Thoracic aorta (tissue), 2 donors: ENCODE measurements around the gene MTHFD1L. TPM values are rescaled to one million over a fixed set of nuclear protein-coding genes. Genes with fewer than 3 reads are reported as not detected.
A peak's percentile ranks its signal among the peaks of the same experiment; 100 is the strongest.
"Not testable (repeated sequence)": the region's sequence is repeated elsewhere in the genome, so short reads cannot be mapped to it uniquely, and the experiment has no call there.

Experiments used
- ATAC-seq: fragments of 150-250 bp; one replicate; pipeline ENCODE4 v1.8.0; 2017; ENCODE audit warnings: low read depth; ENCODE audit not compliant: insufficient number of reproducible peaks, low FRiP score
- DNase-seq: peaks from one replicate; pipeline ENCODE4 v3.0.0-alpha.2; 2020; ENCODE audit warnings: low spot score
- H3K27ac ChIP-seq, 2 donors: fragments of 200-600 bp; sonication (generic); 1 replicate in 1 of 2; 2 replicates in 1 of 2; pipeline ENCODE4 v1.5.1; 2016; ENCODE audit warnings: mild to moderate bottlenecking in 2 of 2, moderate library complexity in 2 of 2
- H3K27me3 ChIP-seq: fragments of 200-600 bp; sonication (generic); replicated peaks from 2 replicates; pipeline ENCODE4 v1.6.0; 2016; ENCODE audit warnings: mild to moderate bottlenecking; ENCODE audit not compliant: insufficient read depth
- H3K36me3 ChIP-seq: fragments of 200-600 bp; sonication (generic); one replicate; pipeline ENCODE4 v1.5.1; 2016
- H3K4me1 ChIP-seq, 2 donors: fragments of 200-600 bp; sonication (generic); 1 replicate in 1 of 2; 2 replicates in 1 of 2; pipeline versions ENCODE4 v1.5.1 to v1.6.0; 2016; ENCODE audit warnings: low read depth in 2 of 2, mild to moderate bottlenecking in 1 of 2; ENCODE audit not compliant: control insufficient read depth in 1 of 2
- H3K4me3 ChIP-seq: fragments of 200-600 bp; sonication (generic); 2 replicates; pipeline ENCODE4 v1.5.1; 2016; ENCODE audit warnings: mild to moderate bottlenecking
- H3K9me3 ChIP-seq: fragments of 200-600 bp; sonication (generic); 2 replicates; pipeline ENCODE4 v1.5.1; 2016
- total RNA-seq, 2 donors: library from RNA; depleted of rRNA; stranded (reverse); fragments of >200 nt; gene quantifications; one replicate each; pipeline versions ENCODE4 v1.1.0 to v1.2.3, GENCODE V29; 2016
- TF ChIP-seq, protein P1 (sequence below): fragments of 200-600 bp; sonication (generic); IDR thresholded peaks from one replicate; pipeline ENCODE4 v1.5.1; 2019; ENCODE audit warnings: antibody characterized with exemption

MTHFD1L gene
- total RNA-seq, 2 donors from 2014 or later = 52.8 to 77.3 TPM

DNA sequence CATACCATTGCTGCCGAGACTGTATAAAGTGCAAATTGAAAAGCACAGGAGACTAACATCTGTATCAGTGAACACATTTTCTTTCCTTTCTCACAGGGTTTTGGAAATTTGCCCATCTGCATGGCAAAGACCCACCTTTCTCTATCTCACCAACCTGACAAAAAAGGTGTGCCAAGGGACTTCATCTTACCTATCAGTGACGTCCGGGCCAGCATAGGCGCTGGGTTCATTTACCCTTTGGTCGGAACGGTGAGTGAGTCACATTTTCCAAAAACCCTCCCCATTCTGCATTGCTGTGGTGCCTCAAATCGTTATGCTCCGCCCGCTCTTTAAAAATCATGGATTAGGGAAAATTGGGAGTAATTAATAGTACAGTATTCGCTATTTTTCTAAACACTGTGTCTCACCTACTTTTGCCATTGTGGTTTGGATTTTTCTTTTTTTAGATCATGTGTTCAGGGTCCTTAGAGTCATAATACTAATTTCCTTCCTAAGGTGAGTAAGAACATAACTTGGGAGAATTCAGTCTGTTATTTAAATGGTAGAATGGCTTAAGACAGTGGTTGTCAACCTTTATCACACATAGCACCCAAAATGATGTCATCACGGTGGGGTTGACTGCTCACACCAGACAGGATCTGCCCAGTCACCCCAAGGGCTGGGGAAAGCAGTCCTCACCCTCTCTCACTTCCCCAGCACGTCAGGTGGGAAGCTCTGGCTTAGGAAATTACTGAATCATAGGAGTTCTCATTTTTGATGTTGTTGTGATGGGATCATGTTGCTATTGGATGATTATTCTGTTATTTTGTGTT, 171.6 kb downstream of the MTHFD1L start:
- Histone ChIP-seq H3K36me3 (peaks cover 4% of the 10 kb centered on the region), H3K27ac (peak overlapping the region; percentile 73 to 79), H3K9me3 (no peaks in the 10 kb centered on the region), H3K4me3 (no peak overlapping the region), H3K27me3 (no peaks in the 10 kb centered on the region), H3K4me1 (peaks cover 16 to 35% of the 10 kb centered on the region in 2 donors)
- DNase-seq (no peak), ATAC-seq (no peak)
- TF ChIP-seq, protein P1, sequence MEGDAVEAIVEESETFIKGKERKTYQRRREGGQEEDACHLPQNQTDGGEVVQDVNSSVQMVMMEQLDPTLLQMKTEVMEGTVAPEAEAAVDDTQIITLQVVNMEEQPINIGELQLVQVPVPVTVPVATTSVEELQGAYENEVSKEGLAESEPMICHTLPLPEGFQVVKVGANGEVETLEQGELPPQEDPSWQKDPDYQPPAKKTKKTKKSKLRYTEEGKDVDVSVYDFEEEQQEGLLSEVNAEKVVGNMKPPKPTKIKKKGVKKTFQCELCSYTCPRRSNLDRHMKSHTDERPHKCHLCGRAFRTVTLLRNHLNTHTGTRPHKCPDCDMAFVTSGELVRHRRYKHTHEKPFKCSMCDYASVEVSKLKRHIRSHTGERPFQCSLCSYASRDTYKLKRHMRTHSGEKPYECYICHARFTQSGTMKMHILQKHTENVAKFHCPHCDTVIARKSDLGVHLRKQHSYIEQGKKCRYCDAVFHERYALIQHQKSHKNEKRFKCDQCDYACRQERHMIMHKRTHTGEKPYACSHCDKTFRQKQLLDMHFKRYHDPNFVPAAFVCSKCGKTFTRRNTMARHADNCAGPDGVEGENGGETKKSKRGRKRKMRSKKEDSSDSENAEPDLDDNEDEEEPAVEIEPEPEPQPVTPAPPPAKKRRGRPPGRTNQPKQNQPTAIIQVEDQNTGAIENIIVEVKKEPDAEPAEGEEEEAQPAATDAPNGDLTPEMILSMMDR = no peak

DNA sequence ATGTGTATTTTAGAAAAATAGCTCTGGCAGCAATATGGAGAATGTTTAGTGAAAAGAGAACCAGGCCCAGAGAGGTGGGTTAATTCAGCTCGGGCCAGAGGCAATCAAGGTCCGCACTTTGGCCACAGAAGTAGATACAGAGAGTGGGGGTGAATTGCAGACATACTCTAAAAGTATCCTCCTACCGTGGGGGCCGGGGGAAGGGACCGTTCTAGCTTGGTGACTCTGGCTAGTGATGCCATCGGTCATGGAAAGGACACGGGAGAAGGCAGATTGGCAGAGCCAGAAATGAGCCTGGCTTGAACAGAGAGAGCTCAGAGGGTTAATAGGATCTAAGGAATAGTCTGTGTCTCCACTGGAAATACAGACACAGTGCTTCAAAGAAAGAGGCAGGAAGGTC, 173.1 kb downstream of the MTHFD1L start:
- DNase-seq (no peak), ATAC-seq (no peak)
- Histone ChIP-seq H3K27ac (no peak overlapping the region), H3K4me3 (no peak overlapping the region), H3K4me1 (peaks cover 16 to 42% of the 10 kb centered on the region in 2 donors), H3K27me3 (no peaks in the 10 kb centered on the region), H3K9me3 (no peaks in the 10 kb centered on the region), H3K36me3 (peaks cover 4% of the 10 kb centered on the region)
- TF ChIP-seq, protein P1 = no peak

DNA sequence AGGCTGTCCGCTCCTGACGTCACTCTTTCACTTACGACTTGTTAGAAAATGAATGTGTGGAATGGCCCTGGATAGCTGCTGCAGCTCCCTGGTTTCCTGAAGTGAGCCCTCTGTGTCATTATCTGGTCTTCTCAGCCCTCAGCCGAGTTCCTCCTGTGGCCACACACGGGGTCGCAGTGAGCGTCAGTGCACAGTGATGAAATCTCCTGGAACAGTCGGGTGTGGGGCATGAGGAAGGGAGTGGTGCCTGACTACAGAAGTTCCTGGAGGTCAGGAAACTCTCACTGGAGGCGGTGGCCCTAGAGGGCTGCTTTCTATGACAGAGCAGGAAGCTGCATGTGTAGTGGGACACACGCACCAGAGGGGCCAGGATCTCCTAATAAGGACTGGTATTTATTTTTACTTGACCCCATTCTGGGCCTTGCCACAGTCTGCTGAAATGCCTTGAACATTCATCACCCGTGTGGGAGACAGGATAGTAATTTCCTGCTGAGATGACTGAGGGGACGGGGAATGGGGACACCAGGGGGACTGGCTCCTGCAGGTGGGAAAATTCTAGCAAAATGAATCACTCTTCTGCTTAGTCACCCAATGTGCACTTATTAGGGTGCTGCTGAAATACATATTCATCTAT, 175.5 kb downstream of the MTHFD1L start:
- peaks cover 22 to 50% of the 10 kb centered on the region in 2 donors for H3K4me1 ChIP-seq
- not testable (repeated sequence) for H3K27me3 ChIP-seq, H3K9me3 ChIP-seq, H3K36me3 ChIP-seq
- DNase-seq (peak; percentile 66), ATAC-seq (peak; percentile 43)
- peak overlapping the region; percentile 51 for H3K4me3 ChIP-seq
- peak overlapping the region; percentile 70 to 82 for H3K27ac ChIP-seq
- TF ChIP-seq, protein P1 = peak; percentile 31

DNA sequence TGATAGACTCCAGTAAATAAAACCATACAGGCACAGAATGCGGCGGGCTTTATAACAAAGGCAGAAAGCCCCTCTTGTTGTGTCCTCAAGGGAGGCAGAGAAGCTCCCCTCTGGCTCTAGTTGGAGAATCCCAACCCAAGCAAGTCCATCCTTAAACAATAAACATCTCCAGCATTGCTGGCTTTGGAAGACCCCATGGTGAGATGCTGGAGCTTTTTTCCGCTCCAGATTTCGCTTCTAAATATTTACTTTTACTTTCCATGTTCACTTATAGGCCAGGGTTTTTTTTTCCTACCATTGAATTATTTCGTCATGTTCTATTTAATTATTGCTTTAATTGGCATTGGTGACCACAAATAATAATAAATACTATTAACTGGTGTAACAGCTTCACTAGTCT, 176.2 kb downstream of the MTHFD1L start:
- Histone ChIP-seq H3K4me1 (peaks cover 20 to 45% of the 10 kb centered on the region in 2 donors), H3K27me3 (no peaks in the 10 kb centered on the region), H3K27ac (peak overlapping the region; percentile 70 to 82), H3K4me3 (no peak overlapping the region), H3K9me3 (no peaks in the 10 kb centered on the region), H3K36me3 (peaks cover 4% of the 10 kb centered on the region)
- TF ChIP-seq, protein P1 = no peak
- ATAC-seq (no peak), DNase-seq (no peak)

DNA sequence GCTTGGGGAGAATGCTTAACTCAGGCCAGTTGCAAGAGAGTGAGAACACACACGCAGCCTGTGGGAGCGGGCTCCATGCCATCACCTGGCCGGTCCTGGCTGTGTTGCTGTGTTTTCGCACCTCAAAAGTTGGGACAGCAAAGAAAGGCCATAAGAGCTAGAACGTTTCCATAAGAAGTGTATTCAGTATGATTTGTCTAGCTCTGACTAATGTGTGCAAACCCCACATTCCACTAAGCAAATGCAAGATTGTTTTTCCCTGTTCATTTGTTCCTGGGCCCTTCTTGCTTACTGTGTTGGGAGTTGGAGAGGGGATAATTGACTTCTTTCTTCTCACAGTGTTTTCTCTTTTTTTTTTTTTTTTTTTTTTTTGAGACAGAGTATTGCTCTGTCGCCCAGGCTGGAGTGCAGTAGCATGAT, 177.4 kb downstream of the MTHFD1L start:
- H3K9me3 ChIP-seq, H3K27me3 ChIP-seq, H3K36me3 ChIP-seq, ATAC-seq, H3K4me3 ChIP-seq, DNase-seq: not testable (repeated sequence)
- H3K4me1 ChIP-seq = peaks cover 16 to 40% of the 10 kb centered on the region in 2 donors
- H3K27ac ChIP-seq = peak overlapping the region in 1 of 2 donors; percentile 87
